Psoas muscle (tissue), 8 donors: ENCODE results near the gene BMS1. TPM values are rescaled to one million over a fixed set of nuclear protein-coding genes. Genes with fewer than 3 reads are reported as not detected.

Experiments
- ATAC-seq, 4 donors: fragments of 200-7000 bp; cut with Tn5 transposase; one replicate each; pipeline ENCODE4 v1.9.1; 2020; ENCODE audit warnings: moderate library complexity in 3 of 4, mild to moderate bottlenecking in 2 of 4
- DNase-seq, 2 donors: peaks; one replicate each; pipeline ENCODE4 v3.0.0-alpha.2; 2020
- H3K27ac ChIP-seq: fragments of 200-600 bp; one replicate; pipeline ENCODE4 v1.8.0; 2022
- H3K27me3 ChIP-seq, 3 donors: fragments of 200-600 bp in 1 of 3; one replicate each; pipeline versions ENCODE4 v1.6.1 to v1.8.0; 2013 to 2022; ENCODE audit warnings: low read length in 2 of 3, mild to moderate bottlenecking in 2 of 3, moderate library complexity in 1 of 3; ENCODE audit not compliant: insufficient read depth in 3 of 3
- H3K36me3 ChIP-seq, 2 donors: fragments of 200-600 bp in 1 of 2; one replicate each; pipeline versions ENCODE4 v1.6.1 to v1.8.0; 2013 to 2022; ENCODE audit warnings: low read depth in 1 of 2, mild to moderate bottlenecking in 1 of 2, moderate library complexity in 1 of 2; ENCODE audit not compliant: insufficient read depth in 1 of 2
- H3K4me1 ChIP-seq: fragments of 200-600 bp; one replicate; pipeline ENCODE4 v1.8.0; 2022
- H3K4me3 ChIP-seq: fragments of 200-600 bp; one replicate; pipeline ENCODE4 v1.8.0; 2022; ENCODE audit warnings: mild to moderate bottlenecking
- H3K9me3 ChIP-seq: fragments of 200-600 bp; one replicate; pipeline ENCODE4 v1.8.0; 2022
- CTCF ChIP-seq: fragments of 200-600 bp; IDR thresholded peaks from one replicate; pipeline ENCODE4 v1.8.0; 2022; ENCODE audit warnings: antibody characterized with exemption
- WGBS, 3 donors: extraction: QIAGEN DNeasy Blood & Tissue Kit; methylation state at CpG; one replicate each; pipeline versions ENCODE4 v1.1.6 to v1.1.7; 2013; 5-methylcytosine and 5-hydroxymethylcytosine counted together
- intact Hi-C, 2 donors: fragments of 100-400 bp; cut with DNase I; formaldehyde crosslinking; loops; one replicate each; pipeline versions ENCODE4 v1.11.0 to v1.14.2; 2022
- polyA plus RNA-seq, 3 donors: library from polyadenylated mRNA; stranded (reverse); fragments of 200-250 nt; gene quantifications; one replicate each; pipeline ENCODE4 v1.2.3, GENCODE V29; 2013
- total RNA-seq, 4 donors: library from RNA; stranded (reverse); fragmentation: NEBNext Ultra II Directional in 2 of 4; extraction: Animal tissue kit (Norgen Biotek cat#: 25700) in 2 of 4; gene quantifications; one replicate each; pipeline versions ENCODE4 v1.2.1 to v1.2.4, GENCODE V29; 2021 to 2023
- donor health status: healthy with polysubstance abuse.
- donor health status: DM: no; HTN: no; CAD: no; lungs with moderate emphysema.
- donor health status: Bipolar disorder and iron deficiency.
- donor health status: healthy.
- donor health status: DM: yes; HTN: yes; CAD: no.
- donor health status: DM: no; HTN: no; CAD: no.
- donor health status: DM: no; HTN: no; CAD: no.
- donor health status: DM: yes; HTN: yes; CAD: no.

BMS1 gene
- total and polyA plus RNA-seq, 7 donors, result 13.1 to 30.2 (median 23.2) TPM

GRCh38 chr10:42882597-42882996, 100.0 kb downstream of the BMS1 start:
- 79 to 87% (median 83%) methylated on average over 3 of the region's 3 CpGs for WGBS, 3 donors
- H3K27ac ChIP-seq, result no peak overlapping the region
- peaks cover 0 to 2% (median 0%) of the 10 kb centered on the region in 3 donors for H3K27me3 ChIP-seq
- H3K36me3 ChIP-seq, result no peaks in the 10 kb centered on the region
- ATAC-seq, result no peak
- DNase-seq, result no peak
- no peaks in the 10 kb centered on the region for H3K9me3 ChIP-seq
- TF ChIP-seq CTCF, result no peak
- intact Hi-C loops, result no loop called here
- no peak overlapping the region for H3K4me3 ChIP-seq
- no peaks in the 10 kb centered on the region for H3K4me1 ChIP-seq

Other genes with a start within 250 kb of the BMS1 start
- 10 to 100 TPM in 1 of 4 donors, 1 to 10 TPM in 3; 5.1 to 10.6 (median 6.6) TPM for gene ZNF33B, start 144.2 kb upstream of the BMS1 start, total RNA-seq
- gene ZNF33B, start 144.2 kb upstream of the BMS1 start, polyA plus RNA-seq, result 1 to 10 TPM; 2.2 to 4.6 (median 2.6) TPM